Breast epithelium (tissue), 4 donors: ENCODE data around the gene TMEM35B. TPM values are rescaled to one million over a fixed set of nuclear protein-coding genes. Genes with fewer than 3 reads are reported as not detected.

Experiments
- DNase-seq, 2 donors: peaks; one replicate each; pipeline ENCODE4 v3.0.0-alpha.2; 2019; ENCODE audit warnings: low spot score in 2 of 2
- H3K27ac ChIP-seq, 2 donors: fragments of 200-600 bp; sonication (generic) in 1 of 2; one replicate each; pipeline ENCODE4 v1.5.1; 2016 to 2019; ENCODE audit warnings: mild to moderate bottlenecking in 1 of 2
- H3K27me3 ChIP-seq, 2 donors: fragments of 200-600 bp; sonication (generic) in 1 of 2; one replicate each; pipeline versions ENCODE4 v1.5.1 to v1.6.0; 2017 to 2019; ENCODE audit warnings: control low read depth in 1 of 2, mild to moderate bottlenecking in 1 of 2
- H3K36me3 ChIP-seq: fragments of 200-600 bp; one replicate; pipeline ENCODE4 v1.5.1; 2019
- H3K4me1 ChIP-seq, 2 donors: fragments of 200-600 bp; sonication (generic); one replicate each; pipeline ENCODE4 v1.5.1; 2016 to 2019; ENCODE audit warnings: control low read depth in 1 of 2
- H3K4me3 ChIP-seq, 3 donors: fragments of 200-600 bp; sonication (generic); 1 replicate in 2 of 3; 2 replicates in 1 of 3; pipeline ENCODE4 v1.5.1; 2016 to 2019; ENCODE audit warnings: mild to moderate bottlenecking in 3 of 3, moderate library complexity in 2 of 3
- H3K9me3 ChIP-seq, 2 donors: fragments of 200-600 bp; sonication (generic) in 1 of 2; one replicate each; pipeline ENCODE4 v1.5.1; 2016 to 2019; ENCODE audit warnings: control low read depth in 1 of 2
- CTCF ChIP-seq, 3 donors: fragments of 450-650 bp; IDR thresholded peaks; one replicate each; pipeline ENCODE4 v1.5.1; 2016 to 2017; ENCODE audit warnings: antibody characterized with exemption in 3 of 3, mild to moderate bottlenecking in 3 of 3, moderate library complexity in 3 of 3
- POLR2A ChIP-seq: fragments of 450-650 bp; IDR thresholded peaks from one replicate; pipeline ENCODE4 v1.6.1; 2016; ENCODE audit warnings: antibody characterized with exemption, mild to moderate bottlenecking, moderate library complexity
- POLR2AphosphoS5 ChIP-seq, 3 donors: sonication (generic); formaldehyde crosslinking; IDR thresholded peaks; one replicate each; pipeline ENCODE4 v1.6.1; 2017; ENCODE audit warnings: antibody characterized with exemption in 3 of 3
- intact Hi-C: fragments of 100-400 bp; cut with DNase I; formaldehyde crosslinking; loops from one replicate; pipeline ENCODE4 v1.15.1; 2023; ENCODE audit warnings: low total_unique reads
- total RNA-seq, 3 donors: library from RNA; depleted of rRNA; stranded (reverse); fragments of >200 nt; gene quantifications; one replicate each; pipeline ENCODE4 v1.1.0, GENCODE V29; 2016

TMEM35B gene
- total RNA-seq = 10 to 100 TPM; 30.5 to 55.0 (median 37.6) TPM

- Histone ChIP-seq H3K4me1 (peaks cover 0 to 6% of the 10 kb centered on the region in 2 donors), H3K36me3 (no peaks in the 10 kb centered on the region), H3K9me3 (no peaks in the 10 kb centered on the region), H3K27me3 (no peaks in the 10 kb centered on the region), H3K27ac (peak within 1 kb of the TSS; percentile 86 to 92), H3K4me3 (peak within 1 kb of the TSS; percentile 85 to 95 (median 91))
- intact Hi-C loops = no loop called here
- peak; percentile 58 for TF ChIP-seq POLR2A
- TF ChIP-seq CTCF (IDR thresholded peaks at IDR 0.05) = peak in 1 of 3 donors; percentile 20
- TF ChIP-seq POLR2AphosphoS5 (IDR thresholded peaks at IDR 0.05) = peak in 2 of 3 donors; percentile 49 to 62
- peak in 1 of 2 donors; percentile 61 for DNase-seq
These were observed at the start of gene TMEM35B for GRCh38 chr1:34984793-34985608. Gene TMEM35B, minus strand, starts transcription at chr1:34985347. Its CDS starts 42 bp downstream, at chr1:34985305.

DNA sequence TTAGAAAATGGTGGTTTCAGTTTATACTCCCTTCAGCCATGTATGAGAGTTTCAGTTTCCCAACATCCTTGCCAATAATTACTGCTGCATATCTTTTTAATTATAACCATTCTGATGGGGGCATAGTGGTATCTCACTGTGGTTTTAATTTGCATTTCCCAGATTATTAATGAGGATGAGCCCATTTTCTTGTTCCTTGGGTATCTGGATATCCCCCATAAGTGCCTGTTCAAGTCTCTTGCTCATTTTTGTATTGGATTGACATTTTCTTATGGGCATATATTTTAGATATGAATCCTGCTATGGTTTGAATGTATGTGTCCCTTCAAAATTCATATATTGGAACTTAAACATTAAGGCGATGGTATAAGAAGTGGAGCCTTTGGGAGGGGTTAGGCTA, 48.2 kb upstream of the TMEM35B start:
- H3K27me3 ChIP-seq = no peaks in the 10 kb centered on the region
- TF ChIP-seq CTCF (IDR thresholded peaks at IDR 0.05) = no peak
- no peak for TF ChIP-seq POLR2AphosphoS5 (IDR thresholded peaks at IDR 0.05)
- no peak for TF ChIP-seq POLR2A
- no peak overlapping the region for H3K4me3 ChIP-seq
- DNase-seq = no peak
- no peak overlapping the region for H3K27ac ChIP-seq
- no peaks in the 10 kb centered on the region for H3K36me3 ChIP-seq
- intact Hi-C loops = no loop called here
- peaks cover 0 to 8% of the 10 kb centered on the region in 2 donors for H3K9me3 ChIP-seq
- H3K4me1 ChIP-seq = peaks cover 0 to 6% of the 10 kb centered on the region in 2 donors

- peaks cover 0 to 6% of the 10 kb centered on the region in 2 donors for H3K4me1 ChIP-seq
- H3K36me3 ChIP-seq = no peaks in the 10 kb centered on the region
- DNase-seq = no peak
- H3K27ac ChIP-seq = no peak overlapping the region
- H3K9me3 ChIP-seq = peaks cover 0 to 8% of the 10 kb centered on the region in 2 donors
- peak overlapping the region in 2 of 3 donors; percentile 67 to 74 for H3K4me3 ChIP-seq
- intact Hi-C loops = no loop called here
- TF ChIP-seq POLR2A = no peak
- H3K27me3 ChIP-seq = no peaks in the 10 kb centered on the region
These were observed 47.2 kb upstream of the TMEM35B start for GRCh38 chr1:35032384-35032739.

GRCh38 chr1:35030756-35031446, 45.8 kb upstream of the TMEM35B start:
- DNase-seq = no peak
- no peaks in the 10 kb centered on the region for H3K36me3 ChIP-seq
- H3K9me3 ChIP-seq = peaks cover 0 to 8% of the 10 kb centered on the region in 2 donors
- H3K4me1 ChIP-seq = peaks cover 0 to 6% of the 10 kb centered on the region in 2 donors
- peak overlapping the region; percentile 92 to 96 for H3K27ac ChIP-seq
- no peaks in the 10 kb centered on the region for H3K27me3 ChIP-seq
- TF ChIP-seq POLR2A = no peak
- intact Hi-C loops = no loop called here
- H3K4me3 ChIP-seq = peak overlapping the region; percentile 67 to 74 (median 72)

DNA sequence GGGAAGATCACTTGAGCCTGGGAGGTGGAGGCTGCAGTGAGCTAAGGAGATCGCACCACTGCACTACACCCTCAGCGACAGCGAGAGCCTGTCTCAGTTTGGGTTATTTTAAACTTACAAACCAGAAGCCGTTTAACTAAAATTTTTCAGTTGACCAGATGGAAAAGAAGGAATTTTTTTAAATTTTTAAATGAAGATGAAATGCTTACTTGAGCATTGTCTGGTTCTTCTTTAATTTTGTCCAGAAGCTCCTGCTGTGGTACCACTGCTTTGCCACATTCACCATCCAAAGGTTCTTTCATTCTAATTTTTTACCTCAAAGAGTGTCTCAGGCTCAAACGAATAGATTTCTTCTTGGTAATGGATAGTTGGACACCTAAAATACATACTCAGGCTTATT, 45.2 kb upstream of the TMEM35B start:
- Histone ChIP-seq H3K4me3 (peak overlapping the region; percentile 67 to 74 (median 72)), H3K9me3 (peaks cover 0 to 8% of the 10 kb centered on the region in 2 donors), H3K27me3 (no peaks in the 10 kb centered on the region), H3K4me1 (peaks cover 0 to 6% of the 10 kb centered on the region in 2 donors), H3K36me3 (no peaks in the 10 kb centered on the region), H3K27ac (peak overlapping the region in 1 of 2 donors; percentile 92)
- no peak for TF ChIP-seq CTCF (IDR thresholded peaks at IDR 0.05)
- TF ChIP-seq POLR2A = no peak
- no peak for TF ChIP-seq POLR2AphosphoS5 (IDR thresholded peaks at IDR 0.05)
- no peak for DNase-seq
- intact Hi-C loops = no loop called here

DNA sequence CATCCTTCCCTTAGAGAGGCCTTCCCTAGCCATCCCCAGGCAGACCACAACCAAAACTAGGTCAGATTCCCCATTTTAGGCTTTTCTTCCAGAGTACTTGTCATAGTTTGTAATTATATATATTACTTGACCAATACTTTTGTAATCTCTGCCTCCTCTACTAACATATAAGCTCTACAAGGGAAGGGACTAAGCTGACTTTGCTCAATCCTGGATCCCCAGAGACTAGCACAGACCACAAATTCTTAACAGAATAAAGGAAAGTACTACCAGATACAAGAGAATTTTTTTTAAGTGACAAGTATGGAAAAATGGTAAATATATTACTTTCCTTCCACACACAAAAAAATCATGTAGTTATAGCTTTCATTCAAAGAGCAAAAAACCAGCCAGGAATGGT, 44.6 kb upstream of the TMEM35B start:
- intact Hi-C loops = no loop called here
- Histone ChIP-seq H3K4me1 (peaks cover 0 to 6% of the 10 kb centered on the region in 2 donors), H3K27me3 (no peaks in the 10 kb centered on the region), H3K9me3 (peaks cover 0 to 8% of the 10 kb centered on the region in 2 donors), H3K36me3 (no peaks in the 10 kb centered on the region), H3K27ac (no peak overlapping the region), H3K4me3 (peak overlapping the region in 1 of 3 donors; percentile 19)
- TF ChIP-seq POLR2A (no peak), CTCF (IDR thresholded peaks at IDR 0.05) (no peak), POLR2AphosphoS5 (IDR thresholded peaks at IDR 0.05) (no peak)
- no peak for DNase-seq
